Adipocyte (in vitro differentiated cells): ENCODE measurements around the gene GSTP1.
A peak's percentile ranks its signal among the peaks of the same experiment; 100 is the strongest.

Experiments used
- DNase-seq: peaks from one replicate; pipeline ENCODE4 v3.0.0-alpha.2; 2015; ENCODE audit warnings: low read depth
- H3K27me3 ChIP-seq: replicated peaks from 2 replicates; pipeline ENCODE4 v1.7.0; 2013; ENCODE audit warnings: mild to moderate bottlenecking, low read length, moderate library complexity; ENCODE audit not compliant: control insufficient read depth, insufficient read depth
- H3K36me3 ChIP-seq: 2 replicates; pipeline ENCODE4 v1.7.0; 2013; ENCODE audit warnings: low read length, mild to moderate bottlenecking, moderate library complexity; ENCODE audit not compliant: control insufficient read depth, insufficient read depth, severe bottlenecking
- H3K4me1 ChIP-seq: 2 replicates; pipeline ENCODE4 v1.7.0; 2013; ENCODE audit warnings: mild to moderate bottlenecking, low read length, moderate library complexity; ENCODE audit not compliant: control insufficient read depth, insufficient read depth
- H3K4me3 ChIP-seq: 2 replicates; pipeline ENCODE4 v1.7.0; 2013; ENCODE audit warnings: mild to moderate bottlenecking, low read length, moderate library complexity
- H3K9ac ChIP-seq: 2 replicates; pipeline ENCODE4 v1.7.0; 2013; ENCODE audit warnings: mild to moderate bottlenecking, low read length, moderate library complexity
- H3K9me3 ChIP-seq: 2 replicates; pipeline ENCODE4 v1.7.0; 2013; ENCODE audit warnings: mild to moderate bottlenecking, low read length, moderate library complexity; ENCODE audit not compliant: control insufficient read depth

GSTP1 gene

GRCh38 chr11:67571443-67571842 is 12.2 kb upstream of the GSTP1 start:
- H3K4me1 ChIP-seq = no peaks in the 10 kb centered on the region
- no peak overlapping the region for H3K9ac ChIP-seq
- peaks cover 28% of the 10 kb centered on the region for H3K27me3 ChIP-seq
- H3K36me3 ChIP-seq = no peaks in the 10 kb centered on the region
- peaks cover 10% of the 10 kb centered on the region for H3K9me3 ChIP-seq
- no peak overlapping the region for H3K4me3 ChIP-seq
- no peak for DNase-seq

GRCh38 chr11:67572305-67572704 is 11.3 kb upstream of the GSTP1 start:
- DNase-seq = no peak
- H3K9me3 ChIP-seq = peaks cover 16% of the 10 kb centered on the region
- H3K4me1 ChIP-seq = no peaks in the 10 kb centered on the region
- peaks cover 36% of the 10 kb centered on the region for H3K27me3 ChIP-seq
- H3K36me3 ChIP-seq = no peaks in the 10 kb centered on the region
- no peak overlapping the region for H3K4me3 ChIP-seq
- H3K9ac ChIP-seq = no peak overlapping the region

GRCh38 chr11:67572747-67573419 is 10.7 kb upstream of the GSTP1 start:
- Histone ChIP-seq H3K27me3 (peaks cover 42% of the 10 kb centered on the region), H3K36me3 (no peaks in the 10 kb centered on the region), H3K4me3 (no peak overlapping the region), H3K4me1 (no peaks in the 10 kb centered on the region), H3K9me3 (peaks cover 17% of the 10 kb centered on the region), H3K9ac (no peak overlapping the region)
- DNase-seq = peak; percentile 68

GRCh38 chr11:67574938-67575337 is 8.7 kb upstream of the GSTP1 start:
- H3K36me3 ChIP-seq = no peaks in the 10 kb centered on the region
- DNase-seq = no peak
- peaks cover 60% of the 10 kb centered on the region for H3K27me3 ChIP-seq

GRCh38 chr11:67576735-67577475 is 6.7 kb upstream of the GSTP1 start:
- H3K27me3 ChIP-seq = peaks cover 54% of the 10 kb centered on the region
- H3K9ac ChIP-seq = no peak overlapping the region
- H3K36me3 ChIP-seq = no peaks in the 10 kb centered on the region
- no peak for DNase-seq
- H3K9me3 ChIP-seq = peaks cover 9% of the 10 kb centered on the region
- H3K4me1 ChIP-seq = no peaks in the 10 kb centered on the region
- H3K4me3 ChIP-seq = no peak overlapping the region

More at GRCh38 chr11:67574938-67575337, 8.7 kb upstream of the GSTP1 start:
- H3K4me3 ChIP-seq = no peak overlapping the region
- peaks cover 17% of the 10 kb centered on the region for H3K9me3 ChIP-seq
- no peaks in the 10 kb centered on the region for H3K4me1 ChIP-seq
- no peak overlapping the region for H3K9ac ChIP-seq

- Histone ChIP-seq H3K4me3 (no peak overlapping the region), H3K27me3 (peaks cover 56% of the 10 kb centered on the region)
- DNase-seq = no peak
Observed at GRCh38 chr11:67577951-67578350, 5.7 kb upstream of the GSTP1 start.

GRCh38 chr11:67581469-67581868 is 2.1 kb upstream of the GSTP1 start:
- Histone ChIP-seq H3K4me1 (peaks cover 17% of the 10 kb centered on the region), H3K27me3 (peaks cover 37% of the 10 kb centered on the region), H3K9me3 (peaks cover 7% of the 10 kb centered on the region), H3K36me3 (peaks cover 5% of the 10 kb centered on the region), H3K9ac (no peak overlapping the region), H3K4me3 (no peak overlapping the region)
- no peak for DNase-seq

More at GRCh38 chr11:67577951-67578350, 5.7 kb upstream of the GSTP1 start:
- Histone ChIP-seq H3K9ac (no peak overlapping the region), H3K4me1 (peaks cover 6% of the 10 kb centered on the region), H3K36me3 (no peaks in the 10 kb centered on the region), H3K9me3 (peaks cover 7% of the 10 kb centered on the region)

GRCh38 chr11:67582011-67582410 is 1.6 kb upstream of the GSTP1 start:
- no peak for DNase-seq
- Histone ChIP-seq H3K4me1 (peaks cover 17% of the 10 kb centered on the region), H3K4me3 (no peak overlapping the region), H3K36me3 (peaks cover 10% of the 10 kb centered on the region), H3K27me3 (peaks cover 32% of the 10 kb centered on the region), H3K9me3 (peaks cover 3% of the 10 kb centered on the region), H3K9ac (no peak overlapping the region)

GRCh38 chr11:67584205-67584880 is 731 bp downstream of the GSTP1 start:
- peaks cover 11% of the 10 kb centered on the region for H3K27me3 ChIP-seq
- peak overlapping the region; percentile 87 for H3K4me3 ChIP-seq
- H3K4me1 ChIP-seq = peaks cover 17% of the 10 kb centered on the region
- peak overlapping the region; percentile 89 for H3K9ac ChIP-seq
- H3K9me3 ChIP-seq = no peaks in the 10 kb centered on the region
- DNase-seq = peak; percentile 66
- H3K36me3 ChIP-seq = peaks cover 16% of the 10 kb centered on the region

- H3K4me1 ChIP-seq = peaks cover 17% of the 10 kb centered on the region
- H3K27me3 ChIP-seq = peaks cover 3% of the 10 kb centered on the region
- no peaks in the 10 kb centered on the region for H3K9me3 ChIP-seq
- peak overlapping the region; percentile 87 for H3K4me3 ChIP-seq
- H3K36me3 ChIP-seq = peaks cover 16% of the 10 kb centered on the region
- peak overlapping the region; percentile 89 for H3K9ac ChIP-seq
- DNase-seq = no peak
Observed at GRCh38 chr11:67584881-67585873, 1.6 kb downstream of the GSTP1 start.
